Tibial artery (tissue), 4 donors: ENCODE measurements around the gene CLK2.

ENCODE experiments used
- DNase-seq, 2 donors: peaks; one replicate each; pipeline ENCODE4 v3.0.0-alpha.2; 2019
- H3K27ac ChIP-seq, 2 donors: fragments of 200-600 bp; sonication (generic) in 1 of 2; 1 replicate in 1 of 2; 2 replicates in 1 of 2; pipeline ENCODE4 v1.5.1; 2018 to 2019; ENCODE audit warnings: mild to moderate bottlenecking in 1 of 2
- H3K27me3 ChIP-seq, 2 donors: fragments of 200-600 bp; sonication (generic) in 1 of 2; one replicate each; pipeline versions ENCODE4 v1.5.1 to v1.6.0; 2016 to 2019
- H3K36me3 ChIP-seq, 3 donors: fragments of 200-600 bp; sonication (generic) in 2 of 3; one replicate each; pipeline ENCODE4 v1.5.1; 2016 to 2019; ENCODE audit warnings: mild to moderate bottlenecking in 2 of 3
- H3K4me1 ChIP-seq, 4 donors: fragments of 200-600 bp; sonication (generic) in 2 of 4; 1 replicate in 3 of 4; 2 replicates in 1 of 4; pipeline ENCODE4 v1.5.1; 2016 to 2019
- H3K4me3 ChIP-seq, 2 donors: fragments of 200-600 bp; sonication (generic) in 1 of 2; 1 replicate in 1 of 2; 2 replicates in 1 of 2; pipeline ENCODE4 v1.5.1; 2018 to 2019; ENCODE audit warnings: mild to moderate bottlenecking in 2 of 2
- H3K9me3 ChIP-seq, 3 donors: fragments of 200-600 bp; sonication (generic) in 1 of 3; one replicate each; pipeline ENCODE4 v1.5.1; 2016 to 2019
- CTCF ChIP-seq, 2 experiments: fragments of 200-600 bp in 1 of 2; fragments of 450-650 bp in 1 of 2; IDR thresholded peaks; one replicate each; pipeline ENCODE4 v1.5.1; 2017 to 2019; ENCODE audit warnings: antibody characterized with exemption in 2 of 2, mild to moderate bottlenecking in 1 of 2, moderate library complexity in 1 of 2
- intact Hi-C: fragments of 100-400 bp; cut with DNase I; formaldehyde crosslinking; loops from one replicate; pipeline ENCODE4 v1.15.0; 2023; ENCODE audit warnings: low total_unique reads

The CLK2 gene

GRCh38 chr1:155309423-155310021 is 36.2 kb upstream of the CLK2 start:
- no peak for TF ChIP-seq CTCF (IDR thresholded peaks at IDR 0.05)
- no peaks in the 10 kb centered on the region for H3K9me3 ChIP-seq
- peaks cover 0 to 32% (median 4%) of the 10 kb centered on the region in 3 donors for H3K36me3 ChIP-seq
- no peaks in the 10 kb centered on the region for H3K27me3 ChIP-seq
- H3K27ac ChIP-seq = peak overlapping the region; percentile 81 to 83
- intact Hi-C loops = no loop called here
- H3K4me3 ChIP-seq = peak overlapping the region; percentile 61 to 80
- no peak for DNase-seq
- peaks cover 0 to 25% (median 15%) of the 10 kb centered on the region in 4 donors for H3K4me1 ChIP-seq

DNA sequence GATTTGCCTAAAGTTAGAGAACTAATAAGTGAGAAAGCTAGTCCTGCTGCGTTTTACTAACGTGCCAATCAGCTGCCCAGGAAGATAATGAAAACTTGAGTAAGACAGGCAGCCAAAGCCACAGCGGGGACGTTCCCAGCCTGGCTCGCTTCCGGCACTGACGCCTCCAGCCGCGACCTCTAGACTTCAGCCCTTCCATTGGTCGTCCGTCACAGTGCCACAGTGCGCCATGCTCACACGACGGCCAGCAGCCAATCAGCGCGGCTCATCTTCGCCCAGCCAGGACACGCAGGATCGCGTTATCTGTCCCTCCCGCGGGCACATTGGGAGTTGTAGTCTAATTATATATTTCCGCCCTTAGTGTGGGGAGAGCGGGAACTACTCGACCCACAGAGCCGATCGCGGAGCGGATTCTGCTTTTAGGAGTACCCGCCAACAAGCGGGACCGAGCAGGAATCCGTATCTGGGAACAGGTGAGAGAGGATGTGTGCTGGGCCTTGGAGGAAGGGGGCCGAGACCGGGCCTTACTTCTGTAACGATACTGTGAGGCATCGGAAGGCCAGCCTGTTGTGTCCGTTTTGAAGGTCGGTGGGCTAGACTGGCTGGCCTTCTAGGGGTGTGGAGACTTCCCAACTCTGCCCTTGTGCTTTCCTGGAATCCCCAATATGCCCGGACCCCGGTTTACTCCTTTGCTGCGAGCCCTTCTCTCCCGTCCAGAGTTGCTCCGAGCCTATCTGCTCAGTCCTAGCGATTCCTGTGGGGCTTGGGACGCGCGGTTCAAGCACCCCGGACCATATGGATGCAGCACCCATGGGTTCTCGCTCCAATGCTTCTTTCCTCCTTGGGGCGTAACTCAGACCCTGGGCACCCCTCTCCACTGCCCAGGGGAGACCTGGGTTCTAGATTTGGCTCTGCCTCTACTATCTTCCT is 35.5 kb upstream of the CLK2 start, which contains the start of gene FDPS:
Gene FDPS, plus strand, starts transcription at position 374 of the 930 bp plus-strand sequence. CDS start 924 bp downstream, outside the sequence.
- H3K9me3 ChIP-seq = no peaks in the 10 kb centered on the region
- intact Hi-C loops = no loop called here
- peak within 1 kb of the TSS; percentile 61 to 80 for H3K4me3 ChIP-seq
- H3K4me1 ChIP-seq = peaks cover 0 to 25% (median 15%) of the 10 kb centered on the region in 4 donors
- H3K36me3 ChIP-seq = peaks cover 0 to 26% (median 4%) of the 10 kb centered on the region in 3 donors
- peak within 1 kb of the TSS; percentile 81 to 83 for H3K27ac ChIP-seq
- peak; percentile 35 to 69 for TF ChIP-seq CTCF (IDR thresholded peaks at IDR 0.05)
- no peaks in the 10 kb centered on the region for H3K27me3 ChIP-seq
- peak; percentile 99 for DNase-seq

DNA sequence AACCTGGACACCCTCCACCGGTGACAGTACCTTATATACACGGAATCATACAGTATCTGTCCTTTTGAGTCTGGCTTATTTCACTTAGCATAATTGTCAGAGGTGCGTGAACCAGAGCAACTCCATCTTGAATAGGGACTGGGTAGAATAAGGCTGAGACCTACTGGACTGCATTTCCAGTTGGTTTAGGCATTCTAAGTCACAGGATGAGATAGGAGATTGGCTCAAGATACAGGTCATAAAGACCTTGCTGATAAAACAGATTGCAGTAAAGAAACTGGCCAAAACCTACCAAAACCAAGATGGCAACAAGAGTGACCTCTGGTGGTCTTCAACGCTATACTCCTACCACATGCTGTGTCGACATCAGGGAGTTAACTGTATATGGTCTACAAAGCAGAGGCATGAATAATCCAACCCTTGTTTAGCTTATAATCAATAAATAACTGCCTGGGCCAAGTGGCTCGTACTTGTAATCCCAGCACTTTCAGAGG is 34.0 kb upstream of the CLK2 start:
- peaks cover 0 to 25% (median 15%) of the 10 kb centered on the region in 4 donors for H3K4me1 ChIP-seq
- peak overlapping the region in 1 of 2 donors; percentile 81 for H3K27ac ChIP-seq
- no peak for DNase-seq
- intact Hi-C loops = no loop called here
- no peaks in the 10 kb centered on the region for H3K9me3 ChIP-seq
- peaks cover 0 to 3% of the 10 kb centered on the region in 2 donors for H3K27me3 ChIP-seq
- H3K36me3 ChIP-seq = peaks cover 0 to 11% (median 0%) of the 10 kb centered on the region in 3 donors
- peak in 1 of 2 experiments; percentile 9 for TF ChIP-seq CTCF (IDR thresholded peaks at IDR 0.05)
- no peak overlapping the region for H3K4me3 ChIP-seq

DNA sequence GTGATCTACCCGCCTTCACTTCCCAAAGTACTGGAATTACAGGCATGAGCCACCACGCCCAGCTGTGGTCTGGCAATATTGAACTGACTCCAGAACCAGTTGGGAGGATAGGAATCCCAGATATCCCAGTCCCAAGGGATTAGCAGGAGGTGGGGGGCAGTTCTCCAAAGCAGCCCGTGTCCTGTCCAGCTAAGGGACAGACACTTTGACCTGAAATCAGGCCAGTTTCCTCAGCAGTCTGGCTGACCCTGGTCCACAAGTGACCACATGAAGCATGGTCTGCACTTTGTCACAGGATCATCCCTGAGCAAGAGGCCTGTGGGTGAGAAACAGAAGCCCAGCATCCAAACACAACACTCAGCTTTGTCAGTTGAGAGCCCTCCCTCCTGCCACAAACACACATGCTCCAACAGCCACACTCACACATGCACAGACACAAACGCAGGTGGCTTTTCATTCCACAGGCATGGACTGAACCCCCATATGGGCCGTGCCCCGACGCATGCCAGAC is 32.6 kb upstream of the CLK2 start:
- Histone ChIP-seq H3K4me3 (no peak overlapping the region), H3K27ac (no peak overlapping the region), H3K36me3 (peaks cover 0 to 7% (median 0%) of the 10 kb centered on the region in 3 donors), H3K27me3 (peaks cover 0 to 3% of the 10 kb centered on the region in 2 donors), H3K4me1 (peaks cover 0 to 20% (median 15%) of the 10 kb centered on the region in 4 donors), H3K9me3 (no peaks in the 10 kb centered on the region)
- TF ChIP-seq CTCF (IDR thresholded peaks at IDR 0.05) = no peak
- no peak for DNase-seq
- intact Hi-C loops = no loop called here

- DNase-seq = no peak
- no peak overlapping the region for H3K4me3 ChIP-seq
- no peak for TF ChIP-seq CTCF (IDR thresholded peaks at IDR 0.05)
- no peaks in the 10 kb centered on the region for H3K9me3 ChIP-seq
- H3K27me3 ChIP-seq = peaks cover 0 to 3% of the 10 kb centered on the region in 2 donors
- intact Hi-C loops = no loop called here
- H3K36me3 ChIP-seq = no peaks in the 10 kb centered on the region
- peaks cover 0 to 10% (median 6%) of the 10 kb centered on the region in 4 donors for H3K4me1 ChIP-seq
- no peak overlapping the region for H3K27ac ChIP-seq
Measured at GRCh38 chr1:155304558-155305063, 31.3 kb upstream of the CLK2 start.
